Cardiac muscle cell (in vitro differentiated cells and primary cell): ENCODE data around the gene CARMIL1. TPM values are rescaled to one million over a fixed set of nuclear protein-coding genes. Genes with fewer than 3 reads are reported as not detected.
"Not testable (repeated sequence)": the region's sequence is repeated elsewhere in the genome, so short reads cannot be mapped to it uniquely, and the experiment has no call there.

Experiments used
- DNase-seq, 2 donors: peaks; one replicate each; pipeline versions ENCODE4 v3.0.0 to v3.0.0-alpha.2; 2010 to 2017; ENCODE audit warnings: low read depth in 1 of 2, low spot score in 1 of 2
- H3K27ac ChIP-seq: fragments of 200-600 bp; sonication (generic); 2 replicates; pipeline ENCODE4 v1.5.1; 2016
- H3K27me3 ChIP-seq: fragments of 200-600 bp; sonication (generic); 2 replicates; pipeline ENCODE4 v1.6.0; 2016; ENCODE audit warnings: control low read depth
- H3K36me3 ChIP-seq: fragments of 200-600 bp; sonication (generic); 2 replicates; pipeline ENCODE4 v1.5.1; 2016; ENCODE audit warnings: control low read depth
- H3K4me1 ChIP-seq: fragments of 200-600 bp; sonication (generic); 2 replicates; pipeline ENCODE4 v1.8.1; 2017; ENCODE audit warnings: low read depth, mild to moderate bottlenecking, mixed run types
- H3K4me3 ChIP-seq: fragments of 200-600 bp; sonication (generic); 2 replicates; pipeline ENCODE4 v1.5.1; 2016; ENCODE audit warnings: mild to moderate bottlenecking
- H3K9me3 ChIP-seq: fragments of 200-600 bp; sonication (generic); 2 replicates; pipeline ENCODE4 v1.5.1; 2017; ENCODE audit warnings: low read depth, mild to moderate bottlenecking, control low read depth
- CTCF ChIP-seq: IDR thresholded peaks from 2 replicates; pipeline ENCODE4 v1.5.1; 2012; ENCODE audit warnings: low read depth, mild to moderate bottlenecking, low read length
- polyA plus RNA-seq: library from polyadenylated mRNA; unstranded; fragments of >200 nt; fragmentation: Nextera tagmentation; extraction: Ambion mirVana; gene quantifications from 2 replicates; pipeline ENCODE4 v1.2.1, GENCODE V29; 2016
- total RNA-seq: library from RNA; depleted of rRNA; stranded (reverse); fragments of >200 nt; gene quantifications from 2 replicates; pipeline ENCODE4 v1.2.3, GENCODE V29; 2016

The CARMIL1 gene
- total and polyA plus RNA-seq, 2 experiments from 2014 or later, result 15.7 to 63.6 TPM

DNA sequence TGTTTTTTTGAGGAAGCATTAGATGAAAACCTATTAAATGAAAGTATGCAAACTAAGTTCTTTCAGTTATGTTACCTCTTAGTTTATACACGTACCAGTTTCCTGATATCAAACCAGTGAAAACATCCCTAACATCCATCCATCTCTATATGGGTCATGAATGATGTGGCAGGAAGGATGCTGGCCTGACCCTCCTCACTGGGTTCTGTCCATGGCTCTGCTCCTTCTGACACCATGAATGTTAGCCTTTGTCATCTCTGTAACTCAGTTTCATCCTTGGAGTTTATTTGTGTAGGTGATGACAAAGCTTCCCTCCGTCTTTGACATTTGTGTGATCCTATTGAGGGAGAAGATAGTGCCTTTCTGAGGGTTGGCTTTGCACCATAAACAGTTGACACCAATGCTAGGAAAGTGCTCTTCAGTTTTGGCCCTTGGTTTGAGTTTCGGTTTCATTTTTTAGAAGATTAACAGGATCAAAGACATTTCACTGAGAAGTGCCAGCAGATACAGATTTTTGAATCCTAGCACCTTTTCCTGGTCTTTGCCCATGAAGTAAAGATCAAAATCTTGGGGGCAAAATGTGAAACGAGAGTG lies 300.8 kb downstream of the CARMIL1 start:
- no peak for DNase-seq
- Histone ChIP-seq H3K4me3 (no peak overlapping the region), H3K36me3 (peaks cover 5% of the 10 kb centered on the region), H3K4me1 (peaks cover 21% of the 10 kb centered on the region), H3K9me3 (no peaks in the 10 kb centered on the region), H3K27ac (no peak overlapping the region), H3K27me3 (no peaks in the 10 kb centered on the region)
- TF ChIP-seq CTCF, result no peak

GRCh38 chr6:25582101-25582500 lies 302.9 kb downstream of the CARMIL1 start:
- no peaks in the 10 kb centered on the region for H3K27me3 ChIP-seq
- no peak overlapping the region for H3K27ac ChIP-seq
- H3K9me3 ChIP-seq, result no peaks in the 10 kb centered on the region
- H3K4me3 ChIP-seq, result no peak overlapping the region
- H3K4me1 ChIP-seq, result peaks cover 21% of the 10 kb centered on the region
- peaks cover 5% of the 10 kb centered on the region for H3K36me3 ChIP-seq
- DNase-seq, result no peak
- no peak for TF ChIP-seq CTCF

- DNase-seq, result no peak
- no peak for TF ChIP-seq CTCF
- H3K36me3 ChIP-seq, result peaks cover 5% of the 10 kb centered on the region
- peaks cover 12% of the 10 kb centered on the region for H3K4me1 ChIP-seq
- no peak overlapping the region for H3K27ac ChIP-seq
- no peaks in the 10 kb centered on the region for H3K27me3 ChIP-seq
- no peaks in the 10 kb centered on the region for H3K9me3 ChIP-seq
- H3K4me3 ChIP-seq, result no peak overlapping the region
These were observed 303.9 kb downstream of the CARMIL1 start for GRCh38 chr6:25583099-25583498.

DNA sequence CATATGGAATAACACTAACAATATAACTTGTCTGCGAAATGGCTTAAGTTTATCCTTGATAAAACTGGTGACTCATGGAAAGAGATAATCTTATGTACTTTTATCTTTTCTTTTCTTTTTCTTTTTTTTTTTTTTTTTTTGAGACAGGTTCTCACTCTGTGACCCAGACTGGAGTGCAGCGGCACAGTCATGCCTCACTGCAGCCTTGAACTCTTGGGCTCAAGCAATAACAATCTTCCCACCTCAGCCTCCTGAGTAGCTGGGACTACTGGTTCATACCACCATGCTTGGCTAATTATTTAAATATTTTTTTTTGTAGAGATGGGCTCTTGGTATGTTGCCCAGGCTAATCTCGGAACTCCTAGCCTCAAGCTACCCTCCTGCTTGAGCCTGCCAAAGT lies 304.7 kb downstream of the CARMIL1 start:
- Histone ChIP-seq H3K9me3 (no peaks in the 10 kb centered on the region), H3K4me3 (no peak overlapping the region), H3K4me1 (peaks cover 5% of the 10 kb centered on the region), H3K27me3 (no peaks in the 10 kb centered on the region), H3K27ac (no peak overlapping the region), H3K36me3 (peaks cover 12% of the 10 kb centered on the region)
- DNase-seq, result no peak
- no peak for TF ChIP-seq CTCF

DNA sequence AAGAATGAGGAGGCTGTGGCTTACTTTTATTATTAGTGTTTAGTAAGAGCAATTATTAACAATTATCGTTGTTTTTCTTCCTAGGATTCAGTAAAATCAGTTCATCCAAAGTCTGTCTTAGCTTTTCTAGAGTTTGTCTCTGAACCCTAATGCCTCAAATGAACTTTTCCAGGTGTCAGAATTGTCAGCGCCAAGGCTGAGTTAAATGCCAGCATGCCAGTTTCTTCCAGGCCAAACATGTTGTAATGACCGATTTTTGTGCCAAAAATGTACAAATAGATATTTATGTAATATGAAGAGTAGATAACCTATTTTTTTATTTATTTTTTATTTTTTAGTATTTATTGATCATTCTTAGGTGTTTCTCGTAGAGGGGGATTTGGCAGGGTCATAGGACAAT lies 306.1 kb downstream of the CARMIL1 start:
- Histone ChIP-seq H3K36me3 (peaks cover 20% of the 10 kb centered on the region), H3K4me1 (no peaks in the 10 kb centered on the region), H3K27me3 (no peaks in the 10 kb centered on the region), H3K9me3 (no peaks in the 10 kb centered on the region), H3K4me3 (no peak overlapping the region), H3K27ac (no peak overlapping the region)
- TF ChIP-seq CTCF, result no peak
- DNase-seq, result no peak

DNA sequence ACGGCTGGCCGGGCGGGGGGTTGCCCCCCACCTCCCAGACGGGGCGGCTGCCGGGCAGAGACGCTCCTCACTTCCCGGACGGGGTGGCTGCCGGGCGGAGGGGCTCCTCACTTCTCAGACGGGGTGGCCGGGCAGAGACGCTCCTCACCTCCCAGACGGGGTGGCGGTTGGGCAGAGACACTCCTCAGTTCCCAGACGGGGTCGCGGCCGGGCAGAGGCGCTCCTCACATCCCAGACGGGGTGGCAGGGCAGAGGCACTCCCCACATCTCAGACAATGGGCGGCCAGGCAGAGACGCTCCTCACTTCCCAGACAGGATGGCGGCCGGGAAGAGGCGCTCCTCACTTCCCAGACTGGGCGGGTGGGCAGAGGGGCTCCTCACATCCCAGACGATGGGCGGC lies 306.9 kb downstream of the CARMIL1 start:
- not testable (repeated sequence) for H3K4me3 ChIP-seq, H3K27ac ChIP-seq

More for the DNA sequence above, 306.9 kb downstream of the CARMIL1 start:
- not testable (repeated sequence) for H3K27me3 ChIP-seq, DNase-seq, H3K4me1 ChIP-seq, H3K9me3 ChIP-seq
- H3K36me3 ChIP-seq, result peaks cover 19% of the 10 kb centered on the region
